Measurements from ENCODE around the gene SLC6A2.

Gene SLC6A2

GRCh38 chr16:55671206-55671973 lies 15.6 kb downstream of the SLC6A2 start:
- no peak for DNase-seq (ENCODE audit: low read depth in 2 of 3, low spot score in 1 of 3)

GRCh38 chr16:55671974-55672280 lies 16.1 kb downstream of the SLC6A2 start:
- DNase-seq (ENCODE audit: low read depth in 2 of 3, low spot score in 1 of 3), result no peak

- no peak for DNase-seq (ENCODE audit: low read depth in 2 of 3, low spot score in 1 of 3)
These were observed 16.7 kb downstream of the SLC6A2 start for GRCh38 chr16:55672471-55672870.

GRCh38 chr16:55678161-55678821 lies 22.5 kb downstream of the SLC6A2 start:
- no peak for DNase-seq (ENCODE audit: low read depth in 2 of 3, low spot score in 1 of 3)

GRCh38 chr16:55682086-55682485 lies 26.3 kb downstream of the SLC6A2 start:
- DNase-seq (ENCODE audit: low read depth in 2 of 3, low spot score in 1 of 3), result no peak

- no peak for DNase-seq (ENCODE audit: low read depth in 2 of 3, low spot score in 1 of 3)
These were observed 30.2 kb downstream of the SLC6A2 start for GRCh38 chr16:55685973-55686372.

GRCh38 chr16:55686671-55687070 lies 30.9 kb downstream of the SLC6A2 start:
- no peak for DNase-seq (ENCODE audit: low read depth in 2 of 3, low spot score in 1 of 3)

- no peak for DNase-seq (ENCODE audit: low read depth in 2 of 3, low spot score in 1 of 3)
These were observed 32.0 kb downstream of the SLC6A2 start for GRCh38 chr16:55687802-55688201.

- no peak for DNase-seq (ENCODE audit: low read depth in 2 of 3, low spot score in 1 of 3)
These were observed 35.1 kb downstream of the SLC6A2 start for GRCh38 chr16:55690841-55691240.

- no peak for DNase-seq (ENCODE audit: low read depth in 2 of 3, low spot score in 1 of 3)
These were observed 36.0 kb downstream of the SLC6A2 start for GRCh38 chr16:55691771-55692170.

- no peak for DNase-seq (ENCODE audit: low read depth in 2 of 3, low spot score in 1 of 3)
These were observed 39.8 kb downstream of the SLC6A2 start for GRCh38 chr16:55695595-55695994.

GRCh38 chr16:55697867-55698266 lies 42.1 kb downstream of the SLC6A2 start:
- no peak for DNase-seq (ENCODE audit: low read depth in 2 of 3, low spot score in 1 of 3)

- DNase-seq (ENCODE audit: low read depth in 2 of 3, low spot score in 1 of 3), result no peak
These were observed 42.5 kb downstream of the SLC6A2 start for GRCh38 chr16:55698331-55698730.

GRCh38 chr16:55698946-55699345 lies 43.2 kb downstream of the SLC6A2 start:
- DNase-seq (ENCODE audit: low read depth in 2 of 3, low spot score in 1 of 3), result no peak

- DNase-seq (ENCODE audit: low read depth in 2 of 3, low spot score in 1 of 3), result no peak
These were observed 43.8 kb downstream of the SLC6A2 start for GRCh38 chr16:55699616-55700015.

- DNase-seq (ENCODE audit: low read depth in 2 of 3, low spot score in 1 of 3), result no peak
These were observed 44.3 kb downstream of the SLC6A2 start for GRCh38 chr16:55700067-55700466.

- no peak for DNase-seq (ENCODE audit: low read depth in 2 of 3, low spot score in 1 of 3)
These were observed 45.2 kb downstream of the SLC6A2 start for GRCh38 chr16:55700961-55701360.

- DNase-seq (ENCODE audit: low read depth in 2 of 3, low spot score in 1 of 3), result peak; percentile 4 to 23 (median 6)
These were observed 45.9 kb downstream of the SLC6A2 start for GRCh38 chr16:55701442-55702319.

GRCh38 chr16:55703003-55704001 lies 47.5 kb downstream of the SLC6A2 start:
- peak in 1 of 3 donors; percentile 9 for DNase-seq (ENCODE audit: low read depth in 2 of 3, low spot score in 1 of 3)

GRCh38 chr16:55706739-55707384 lies 51.1 kb downstream of the SLC6A2 start:
- no peak for DNase-seq (ENCODE audit: low read depth in 2 of 3, low spot score in 1 of 3)

All from stimulated activated CD4-positive, alpha-beta T cell treated with anti-CD3 and anti-CD28 coated beads, Interleukin-12 subunit alpha, Interleukin-12 subunit beta, amount 100 ng/mL, for 48 hours (primary cell).